Gastroesophageal sphincter (tissue), 4 donors: ENCODE measurements around the gene SULT1E1. TPM values are rescaled to one million over a fixed set of nuclear protein-coding genes. Genes with fewer than 3 reads are reported as not detected.

Source experiments
- ATAC-seq: fragments of 150-250 bp; one replicate; pipeline ENCODE4 v1.9.1; 2016; ENCODE audit warnings: mild to moderate bottlenecking, moderate library complexity
- H3K27ac ChIP-seq, 4 donors: fragments of 200-600 bp; sonication (generic) in 3 of 4; 1 replicate in 3 of 4; 2 replicates in 1 of 4; pipeline ENCODE4 v1.5.1; 2016 to 2019
- H3K27me3 ChIP-seq: fragments of 200-600 bp; sonication (generic); one replicate; pipeline ENCODE4 v1.5.1; 2019
- H3K36me3 ChIP-seq, 2 donors: fragments of 200-600 bp; sonication (generic); one replicate each; pipeline ENCODE4 v1.5.1; 2019; ENCODE audit warnings: control low read depth in 1 of 2
- H3K4me1 ChIP-seq, 3 donors: fragments of 200-600 bp; sonication (generic); 1 replicate in 2 of 3; 2 replicates in 1 of 3; pipeline ENCODE4 v1.5.1; 2016 to 2019; ENCODE audit warnings: control low read depth in 2 of 3
- H3K4me3 ChIP-seq, 2 donors: fragments of 200-600 bp; sonication (generic); one replicate each; pipeline ENCODE4 v1.5.1; 2019; ENCODE audit warnings: mild to moderate bottlenecking in 1 of 2, moderate library complexity in 1 of 2
- H3K9me3 ChIP-seq, 3 donors: fragments of 200-600 bp; sonication (generic); one replicate each; pipeline ENCODE4 v1.5.1; 2017 to 2019; ENCODE audit warnings: control low read depth in 2 of 3
- CTCF ChIP-seq, 4 experiments: fragments of 200-600 bp in 2 of 4; fragments of 450-650 bp in 2 of 4; sonication (generic) in 1 of 4; IDR thresholded peaks; one replicate each; pipeline ENCODE4 v1.5.1; 2017 to 2019; ENCODE audit warnings: antibody characterized with exemption in 4 of 4, mild to moderate bottlenecking in 2 of 4, moderate library complexity in 2 of 4
- EP300 ChIP-seq: sonication (generic); formaldehyde crosslinking; IDR thresholded peaks from one replicate; pipeline ENCODE4 v1.6.1; 2017; ENCODE audit warnings: antibody characterized with exemption, mild to moderate bottlenecking
- POLR2A ChIP-seq, 2 donors: fragments of 450-650 bp; IDR thresholded peaks; one replicate each; pipeline ENCODE4 v1.6.1; 2017; ENCODE audit warnings: antibody characterized with exemption in 2 of 2, mild to moderate bottlenecking in 2 of 2, moderate library complexity in 1 of 2
- POLR2AphosphoS5 ChIP-seq: sonication (generic); formaldehyde crosslinking; IDR thresholded peaks from one replicate; pipeline ENCODE4 v1.6.1; 2017; ENCODE audit warnings: antibody characterized with exemption
- WGBS, 2 donors: methylation state at CpG; one replicate each; pipeline ENCODE4 v1.1.5; 2018; ENCODE audit warnings: low coverage in 1 of 2; 5-methylcytosine and 5-hydroxymethylcytosine counted together
- total RNA-seq, 4 donors: library from RNA; depleted of rRNA; stranded (reverse); fragments of >200 nt; gene quantifications; one replicate each; pipeline ENCODE4 v1.1.0, GENCODE V29; 2016

SULT1E1 gene
- total RNA-seq, 4 donors from 2014 or later, result not detected

DNA sequence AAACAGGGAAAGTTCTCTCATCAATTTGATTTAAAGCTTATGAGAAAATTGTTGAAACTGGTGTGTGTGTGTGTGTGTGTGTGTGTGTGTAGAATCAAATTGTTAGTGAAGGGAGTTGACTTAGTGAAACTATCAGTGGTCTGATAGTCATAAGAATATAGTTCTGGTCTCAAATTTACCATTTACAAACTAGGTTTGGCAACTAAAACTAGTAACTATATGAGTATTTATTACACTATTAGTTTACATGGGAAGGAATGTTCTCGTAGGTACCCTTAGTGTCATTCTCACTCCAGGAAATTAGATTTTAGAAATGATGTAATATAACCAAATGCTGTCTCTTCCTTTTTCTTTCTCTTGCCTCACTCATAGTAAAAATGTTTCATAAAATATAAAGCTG, 11.9 kb downstream of the SULT1E1 start:
- H3K27me3 ChIP-seq, result no peaks in the 10 kb centered on the region
- TF ChIP-seq CTCF (IDR thresholded peaks at IDR 0.05), result no peak
- no peak for TF ChIP-seq POLR2AphosphoS5
- no peaks in the 10 kb centered on the region for H3K4me1 ChIP-seq
- H3K4me3 ChIP-seq, result no peak overlapping the region
- 67 to 70% methylated on average over 1 of the region's 1 CpG for WGBS, 2 donors
- no peaks in the 10 kb centered on the region for H3K9me3 ChIP-seq
- no peaks in the 10 kb centered on the region for H3K36me3 ChIP-seq
- no peak overlapping the region for H3K27ac ChIP-seq
- ATAC-seq, result no peak

DNA sequence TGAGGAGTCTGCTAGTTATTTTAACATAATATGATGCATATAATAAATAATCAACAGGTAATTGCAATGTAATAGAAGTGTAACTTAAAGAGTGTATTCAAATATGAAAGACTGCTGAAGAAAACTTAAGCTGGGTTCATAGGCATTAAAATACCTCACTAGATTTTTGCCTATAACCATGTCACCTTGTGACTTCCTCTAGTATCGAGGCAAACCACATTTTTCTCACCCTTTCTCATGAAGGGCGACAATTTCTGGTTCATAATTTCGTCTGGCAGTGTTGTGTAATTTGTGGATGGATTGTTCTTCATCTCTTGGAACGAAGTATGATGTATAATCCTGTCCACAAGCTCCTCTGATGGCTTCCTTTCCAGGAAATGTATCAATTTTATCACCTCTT, 16.0 kb downstream of the SULT1E1 start:
- no peaks in the 10 kb centered on the region for H3K27me3 ChIP-seq
- TF ChIP-seq POLR2AphosphoS5 (no peak), EP300 (no peak), CTCF (IDR thresholded peaks at IDR 0.05) (no peak), POLR2A (IDR thresholded peaks at IDR 0.05) (no peak)
- ATAC-seq, result no peak
- no peak overlapping the region for H3K4me3 ChIP-seq
- H3K27ac ChIP-seq, result no peak overlapping the region
- H3K36me3 ChIP-seq, result no peaks in the 10 kb centered on the region
- 59 to 61% methylated on average over 4 of the region's 4 CpGs for WGBS, 2 donors
- H3K4me1 ChIP-seq, result no peaks in the 10 kb centered on the region
- no peaks in the 10 kb centered on the region for H3K9me3 ChIP-seq

DNA sequence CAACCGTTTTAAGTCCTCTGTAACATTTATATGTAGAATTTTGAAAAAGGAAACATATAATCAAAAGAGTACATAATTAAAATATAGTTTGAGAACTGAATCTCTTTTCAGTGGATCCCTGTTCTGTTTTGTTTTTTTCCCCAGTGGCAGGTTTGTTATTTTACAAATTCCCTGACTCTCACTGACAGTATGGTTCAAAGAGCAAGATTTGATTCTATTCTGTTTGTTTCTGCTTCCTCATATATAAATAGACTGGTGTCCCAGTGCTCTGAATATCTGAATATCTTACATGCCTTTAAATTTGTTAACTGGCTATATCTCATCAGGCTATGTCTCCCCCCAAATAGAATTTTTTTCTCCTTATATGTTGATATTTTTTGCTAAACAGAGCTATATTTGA, 16.6 kb downstream of the SULT1E1 start:
- H3K36me3 ChIP-seq, result no peaks in the 10 kb centered on the region
- H3K27me3 ChIP-seq, result no peaks in the 10 kb centered on the region
- no peaks in the 10 kb centered on the region for H3K9me3 ChIP-seq
- no peak for ATAC-seq
- no peak overlapping the region for H3K27ac ChIP-seq
- no peak overlapping the region for H3K4me3 ChIP-seq
- no peaks in the 10 kb centered on the region for H3K4me1 ChIP-seq
- TF ChIP-seq EP300 (no peak), POLR2A (IDR thresholded peaks at IDR 0.05) (no peak), POLR2AphosphoS5 (no peak), CTCF (IDR thresholded peaks at IDR 0.05) (no peak)
- 0% methylated on average over 1 of the region's 1 CpG for WGBS, 2 donors

DNA sequence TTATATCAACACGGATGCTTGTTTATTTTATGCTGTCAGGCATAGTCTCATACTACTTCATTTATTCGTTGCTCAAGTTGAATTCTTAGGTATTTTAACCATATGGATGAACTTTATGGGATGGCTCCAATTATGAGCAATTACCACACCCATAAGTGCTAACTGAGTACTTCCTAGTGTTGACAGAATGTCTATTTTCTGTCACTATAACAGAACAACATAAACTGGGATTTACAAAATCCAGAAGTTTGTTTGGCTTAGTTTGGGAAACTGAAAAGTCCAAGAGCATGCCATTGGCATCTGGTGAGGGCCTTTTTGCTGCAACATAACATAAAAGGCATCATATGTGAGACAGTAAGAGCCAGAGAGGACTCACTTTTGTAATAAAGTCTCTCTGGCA, 21.0 kb downstream of the SULT1E1 start:
- Histone ChIP-seq H3K4me3 (no peak overlapping the region), H3K27ac (no peak overlapping the region), H3K9me3 (no peaks in the 10 kb centered on the region), H3K36me3 (no peaks in the 10 kb centered on the region), H3K27me3 (no peaks in the 10 kb centered on the region), H3K4me1 (no peaks in the 10 kb centered on the region)
- no peak for ATAC-seq
- 33 to 59% methylated on average over 1 to 2 of the region's 2 CpGs for WGBS, 2 donors
- TF ChIP-seq CTCF (IDR thresholded peaks at IDR 0.05) (no peak), POLR2AphosphoS5 (no peak), POLR2A (IDR thresholded peaks at IDR 0.05) (no peak), EP300 (no peak)

DNA sequence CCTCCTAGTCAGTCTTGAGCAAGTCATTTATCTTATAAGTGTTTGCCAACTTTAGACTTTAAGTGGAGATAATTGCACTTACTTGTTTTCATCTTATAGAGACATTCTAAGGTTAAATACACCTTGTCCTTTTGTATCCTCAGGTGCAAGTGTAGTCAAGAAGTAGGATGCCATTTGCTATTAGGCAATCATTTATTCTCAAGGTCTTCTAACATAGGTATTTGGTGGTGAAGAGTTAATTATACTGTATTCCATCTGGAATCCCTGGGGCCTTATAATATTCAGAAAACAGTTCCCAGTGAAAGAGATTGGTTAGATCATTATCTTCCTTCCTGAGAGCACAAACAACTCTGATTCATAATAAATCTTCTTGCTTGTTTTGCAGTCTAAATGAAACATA, 23.7 kb downstream of the SULT1E1 start:
- Histone ChIP-seq H3K27ac (no peak overlapping the region), H3K4me1 (no peaks in the 10 kb centered on the region), H3K27me3 (no peaks in the 10 kb centered on the region), H3K36me3 (no peaks in the 10 kb centered on the region), H3K9me3 (no peaks in the 10 kb centered on the region), H3K4me3 (no peak overlapping the region)
- ATAC-seq, result no peak
- TF ChIP-seq EP300 (no peak), POLR2AphosphoS5 (no peak), CTCF (IDR thresholded peaks at IDR 0.05) (no peak)
